GM18868 (cell line): ENCODE data around the gene FOXN1.
"Not testable (repeated sequence)": the region's sequence is repeated elsewhere in the genome, so short reads cannot be mapped to it uniquely, and the experiment has no call there.

Experiments
- ATAC-seq: cut with Tn5 transposase; IDR thresholded peaks from one replicate; pipeline ENCODE4 v1.9.1; 2021; ENCODE audit warnings: mild to moderate bottlenecking, moderate library complexity; ENCODE audit not compliant: unreplicated experiment

FOXN1 gene

GRCh38 chr17:28522281-28522680 is 16.1 kb downstream of the FOXN1 start:
- ATAC-seq, result not testable (repeated sequence)

- no peak for ATAC-seq
Observed at GRCh38 chr17:28523186-28523585, 17.0 kb downstream of the FOXN1 start.

GRCh38 chr17:28523876-28524275 is 17.7 kb downstream of the FOXN1 start:
- ATAC-seq, result no peak

- ATAC-seq, result no peak
Observed at GRCh38 chr17:28524476-28525424, 18.6 kb downstream of the FOXN1 start.

- ATAC-seq, result no peak
Observed at GRCh38 chr17:28526381-28526780, 20.2 kb downstream of the FOXN1 start.

- ATAC-seq, result no peak
Observed at GRCh38 chr17:28527181-28527681, 21.1 kb downstream of the FOXN1 start.

GRCh38 chr17:28527859-28528258 is 21.7 kb downstream of the FOXN1 start:
- ATAC-seq, result no peak

GRCh38 chr17:28528327-28529012 is 22.3 kb downstream of the FOXN1 start:
- no peak for ATAC-seq

GRCh38 chr17:28529013-28529400 is 22.9 kb downstream of the FOXN1 start:
- no peak for ATAC-seq

GRCh38 chr17:28530250-28530649 is 24.1 kb downstream of the FOXN1 start:
- ATAC-seq, result no peak

GRCh38 chr17:28530926-28531325 is 24.8 kb downstream of the FOXN1 start:
- no peak for ATAC-seq

- ATAC-seq, result no peak
Observed at GRCh38 chr17:28532050-28532960, 26.2 kb downstream of the FOXN1 start.

- no peak for ATAC-seq
Observed at GRCh38 chr17:28533091-28533807, 27.1 kb downstream of the FOXN1 start.

GRCh38 chr17:28534740-28535375 is 28.7 kb downstream of the FOXN1 start:
- ATAC-seq, result no peak

- no peak for ATAC-seq
Observed at GRCh38 chr17:28536532-28537218, 30.5 kb downstream of the FOXN1 start.

- ATAC-seq, result no peak
Observed at GRCh38 chr17:28537219-28537610, 31.1 kb downstream of the FOXN1 start.

- no peak for ATAC-seq
Observed at GRCh38 chr17:28538296-28538895, 32.2 kb downstream of the FOXN1 start.

- no peak for ATAC-seq
Observed at GRCh38 chr17:28540231-28540630, 34.1 kb downstream of the FOXN1 start.

GRCh38 chr17:28541439-28541838 is 35.3 kb downstream of the FOXN1 start:
- no peak for ATAC-seq
